ENCODE data around the gene RXRA. TPM values are rescaled to one million over a fixed set of nuclear protein-coding genes. Genes with fewer than 3 reads are reported as not detected.

Gene RXRA
- total RNA-seq (ENCODE audit: low replicate concordance), result 66.9 and 127 TPM in 2 replicates
- long read RNA-seq, partial matches to known transcripts, result 0 of 10 reads
- long read RNA-seq, other reads (novel, unspliced or antisense), result 10 of 10 reads

- H3K27ac Mint-ChIP-seq, result peak within 1 kb of the TSS; percentile 88
- H3K4me3 Mint-ChIP-seq, result peak within 1 kb of the TSS; percentile 89
- peaks cover 37% of the 10 kb centered on the region for H3K4me1 Mint-ChIP-seq (ENCODE audit: unreplicated experiment)
- peak; percentile 51 for TF ChIP-seq CTCF (conservative IDR thresholded peaks at IDR 0.05)
- peak; percentile 91 for DNase-seq (ENCODE audit: extremely low spot score, unreplicated experiment)
- no peaks in the 10 kb centered on the region for H3K36me3 Mint-ChIP-seq
- no peaks in the 10 kb centered on the region for H3K9me3 Mint-ChIP-seq
- H3K27me3 Mint-ChIP-seq, result no peaks in the 10 kb centered on the region
Observed at GRCh38 chr9:134325813-134326723, at the start of gene RXRA. Gene RXRA, plus strand, starts transcription at chr9:134326455. Its CDS starts 177 bp downstream, at chr9:134326632.

DNA sequence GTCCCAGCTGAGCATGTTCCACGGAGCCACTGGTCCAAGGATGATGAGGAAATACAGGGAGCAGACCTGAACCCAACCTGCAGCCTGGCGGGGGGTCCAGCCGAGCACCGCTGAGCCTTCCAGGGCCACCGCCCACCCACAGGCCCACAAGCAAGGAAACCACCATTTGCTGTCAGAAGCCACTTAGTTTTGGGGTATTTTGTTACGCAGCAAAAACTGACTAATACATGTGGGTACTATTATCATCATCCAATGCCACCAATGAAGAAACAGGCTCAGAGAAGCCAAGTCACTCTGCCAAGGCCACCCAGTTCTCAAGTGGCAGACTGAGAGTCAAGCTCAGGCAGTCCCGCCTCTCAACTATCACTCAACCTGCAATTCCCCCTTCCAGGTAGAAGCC is 48.0 kb upstream of the RXRA start:
- no peaks in the 10 kb centered on the region for H3K9me3 Mint-ChIP-seq
- H3K27ac Mint-ChIP-seq, result no peak overlapping the region
- no peak for TF ChIP-seq CTCF (conservative IDR thresholded peaks at IDR 0.05)
- H3K27me3 Mint-ChIP-seq, result peaks cover 17% of the 10 kb centered on the region
- no peak for DNase-seq (ENCODE audit: extremely low spot score, unreplicated experiment)
- no peak overlapping the region for H3K4me3 Mint-ChIP-seq
- H3K4me1 Mint-ChIP-seq (ENCODE audit: unreplicated experiment), result peaks cover 14% of the 10 kb centered on the region
- H3K36me3 Mint-ChIP-seq, result no peaks in the 10 kb centered on the region

DNA sequence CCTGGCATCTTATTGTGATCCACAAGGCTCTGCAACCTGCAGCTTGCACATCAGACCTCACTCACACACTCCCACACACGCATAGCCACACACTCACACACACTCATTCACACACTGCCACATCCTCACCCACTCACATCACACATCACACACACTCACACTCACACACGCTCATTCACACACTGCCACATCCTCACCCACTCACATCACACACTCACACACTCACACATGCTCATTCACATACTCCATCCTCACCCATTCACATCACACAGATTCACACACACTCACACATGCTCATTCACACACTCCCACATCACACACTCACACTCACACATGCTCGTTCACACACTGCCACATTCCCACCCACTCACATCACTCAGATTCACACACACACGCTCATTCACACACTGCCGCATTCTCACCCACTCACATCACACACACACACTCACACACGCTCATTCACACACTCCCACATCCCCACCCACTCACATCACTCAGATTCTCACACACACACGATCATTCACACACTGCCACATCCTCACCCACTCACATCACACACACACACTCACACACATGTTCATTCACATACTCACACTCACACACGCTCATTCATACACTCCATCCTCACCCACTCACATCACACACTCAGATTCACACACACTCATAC is 47.1 kb upstream of the RXRA start:
- Mint-ChIP-seq H3K27me3 (peaks cover 12% of the 10 kb centered on the region), H3K27ac (no peak overlapping the region), H3K36me3 (no peaks in the 10 kb centered on the region), H3K4me3 (no peak overlapping the region), H3K4me1 (ENCODE audit: unreplicated experiment) (peaks cover 14% of the 10 kb centered on the region), H3K9me3 (no peaks in the 10 kb centered on the region)
- DNase-seq (ENCODE audit: extremely low spot score, unreplicated experiment), result no peak
- no peak for TF ChIP-seq CTCF (conservative IDR thresholded peaks at IDR 0.05)

DNA sequence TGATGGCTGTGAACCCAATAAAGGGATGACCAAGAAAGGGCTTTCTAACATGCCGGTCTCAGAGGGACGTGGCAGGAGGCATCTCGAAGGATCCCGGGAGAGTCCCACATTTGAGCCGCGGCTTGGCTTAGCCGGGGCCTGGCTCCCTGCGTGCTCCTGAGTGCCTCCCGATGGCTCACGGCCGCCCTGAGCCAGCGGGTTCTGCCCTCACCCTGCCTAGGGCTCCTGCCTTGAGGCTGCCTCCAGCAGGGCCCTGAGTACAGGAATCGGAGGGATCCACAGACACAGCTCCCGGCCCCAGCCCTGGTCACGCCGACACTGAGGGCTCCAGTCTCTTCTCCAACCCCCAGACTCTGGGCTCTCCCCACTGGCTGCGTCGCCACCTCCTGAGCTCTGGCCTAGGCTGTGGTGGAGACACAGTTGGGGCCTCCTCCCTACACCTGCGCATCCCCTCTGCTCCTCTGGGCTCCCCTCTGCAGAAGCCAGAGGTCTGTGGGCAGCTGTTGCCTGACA is 44.1 kb upstream of the RXRA start:
- Mint-ChIP-seq H3K27me3 (peaks cover 7% of the 10 kb centered on the region), H3K4me1 (ENCODE audit: unreplicated experiment) (peaks cover 13% of the 10 kb centered on the region), H3K9me3 (no peaks in the 10 kb centered on the region), H3K4me3 (no peak overlapping the region), H3K36me3 (no peaks in the 10 kb centered on the region), H3K27ac (no peak overlapping the region)
- no peak for TF ChIP-seq CTCF (conservative IDR thresholded peaks at IDR 0.05)
- no peak for DNase-seq (ENCODE audit: extremely low spot score, unreplicated experiment)

- TF ChIP-seq CTCF (conservative IDR thresholded peaks at IDR 0.05), result no peak
- DNase-seq (ENCODE audit: extremely low spot score, unreplicated experiment), result no peak
- Mint-ChIP-seq H3K36me3 (no peaks in the 10 kb centered on the region), H3K4me3 (no peak overlapping the region), H3K27me3 (peaks cover 7% of the 10 kb centered on the region), H3K27ac (peak overlapping the region; percentile 61), H3K4me1 (ENCODE audit: unreplicated experiment) (peaks cover 18% of the 10 kb centered on the region), H3K9me3 (no peaks in the 10 kb centered on the region)
Observed at GRCh38 chr9:134283111-134283515, 43.1 kb upstream of the RXRA start.

Measured in type B pancreatic cell (in vitro differentiated cells).